H4 (cell line): ENCODE results near the gene SYNE2. TPM values are rescaled to one million over a fixed set of nuclear protein-coding genes. Genes with fewer than 3 reads are reported as not detected.
"Not testable (repeated sequence)": the region's sequence is repeated elsewhere in the genome, so short reads cannot be mapped to it uniquely, and the experiment has no call there.

Experiments
- DNase-seq: peaks from one replicate; pipeline ENCODE4 v3.0.0-alpha.2; 2015; ENCODE audit warnings: low spot score
- total RNA-seq: library from RNA; depleted of rRNA; stranded (reverse); fragments of >200 nt; shearing (Covaris generic); gene quantifications from 2 replicates; pipeline ENCODE4 v1.2.3, GENCODE V29; 2014

SYNE2 gene
- total RNA-seq, 1 experiment from 2014 or later, result 10.3 TPM

DNA sequence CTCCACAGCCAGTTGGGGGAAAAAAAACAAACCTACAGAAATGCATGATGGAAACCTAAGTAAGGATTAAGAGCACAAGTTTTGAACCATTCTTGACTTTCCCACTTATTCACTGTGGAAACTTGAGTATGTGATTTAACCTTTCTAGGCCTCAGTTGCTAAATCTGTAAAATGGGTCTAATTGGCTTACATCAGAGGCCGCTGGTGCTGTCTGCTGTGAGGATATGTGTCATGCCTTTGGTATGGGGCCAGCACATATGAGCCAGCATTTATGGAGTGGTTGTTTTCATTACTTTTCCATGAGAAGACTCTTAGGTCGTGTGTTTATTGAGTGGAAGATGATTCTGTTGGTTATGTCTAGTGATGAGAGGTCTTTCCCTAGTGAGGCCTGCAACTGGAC lies 339.0 kb downstream of the SYNE2 start:
- DNase-seq, result peak; percentile 72

DNA sequence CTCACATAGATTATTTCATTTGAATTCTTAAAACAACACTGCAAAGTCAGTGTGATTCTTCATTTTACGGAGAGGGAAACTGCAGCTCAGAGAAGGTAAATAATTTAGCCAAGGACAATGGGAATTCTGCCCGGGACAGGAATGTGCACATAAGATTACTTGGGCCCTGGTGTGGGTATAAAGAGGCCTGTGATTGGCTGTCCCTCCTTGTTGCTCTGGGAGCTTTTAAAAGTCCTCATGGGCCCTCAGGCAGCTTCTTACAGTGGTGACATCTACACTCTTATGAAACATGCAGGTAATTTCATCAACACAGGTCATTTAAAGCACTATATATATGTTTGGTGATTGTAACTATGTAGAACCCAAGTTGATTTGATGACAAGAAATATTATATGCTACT lies 341.0 kb downstream of the SYNE2 start:
- DNase-seq, result no peak

DNA sequence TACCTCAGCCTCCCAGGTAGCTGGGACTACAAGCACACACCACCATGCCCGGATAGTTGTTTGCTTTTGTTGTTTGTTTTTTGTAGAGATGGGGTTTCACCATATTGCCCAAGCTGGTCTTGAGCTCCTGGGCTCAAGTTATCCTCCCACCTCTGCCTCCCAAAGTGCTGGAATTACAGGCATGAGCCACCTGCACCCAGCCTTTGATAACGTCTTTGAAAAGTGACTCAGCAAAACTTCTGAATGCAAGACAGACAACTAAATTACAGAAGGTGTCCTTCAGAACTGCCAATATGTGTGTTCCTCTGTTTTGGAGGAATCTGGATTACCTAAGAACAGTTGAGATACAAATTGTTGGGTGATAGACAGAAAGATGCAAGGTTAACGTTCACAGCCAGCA lies 341.6 kb downstream of the SYNE2 start:
- DNase-seq, result no peak

DNA sequence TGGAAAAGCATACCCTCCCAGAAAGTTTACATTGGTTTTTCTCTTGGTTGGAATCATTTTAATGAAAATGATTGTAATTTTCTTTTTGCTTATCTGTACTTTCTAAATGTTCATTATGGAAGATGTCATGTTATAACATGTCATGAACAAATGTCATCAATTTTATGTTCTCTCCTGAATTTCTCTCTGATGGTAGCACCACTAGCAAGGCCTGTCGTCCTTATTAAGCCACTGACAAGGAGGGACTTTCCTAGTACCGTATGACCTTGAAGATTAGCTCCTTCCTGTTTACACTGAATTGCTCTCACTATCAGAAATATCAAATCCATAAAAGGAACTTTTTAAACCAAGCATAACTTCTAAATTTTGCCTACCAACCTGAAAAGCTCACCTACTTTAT lies 342.4 kb downstream of the SYNE2 start:
- no peak for DNase-seq

DNA sequence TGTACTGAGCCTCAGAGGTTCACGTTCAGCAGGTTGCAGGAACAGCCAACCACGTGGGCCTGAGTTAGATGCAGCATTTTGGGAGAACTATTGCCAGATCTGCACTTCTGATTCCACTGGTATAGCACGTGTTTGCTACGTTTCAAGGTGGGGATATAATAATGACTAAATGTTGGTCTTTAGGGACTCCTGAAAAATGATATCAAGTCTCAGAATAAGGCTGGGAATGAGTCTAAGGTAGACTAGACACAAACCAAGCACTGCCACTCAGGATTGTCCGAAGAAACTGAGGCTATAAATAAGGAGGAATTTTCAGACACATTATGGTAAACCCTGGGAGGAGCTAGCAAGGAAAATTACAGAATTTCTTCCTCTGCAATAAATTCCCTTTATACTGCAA lies 343.3 kb downstream of the SYNE2 start:
- DNase-seq, result no peak

DNA sequence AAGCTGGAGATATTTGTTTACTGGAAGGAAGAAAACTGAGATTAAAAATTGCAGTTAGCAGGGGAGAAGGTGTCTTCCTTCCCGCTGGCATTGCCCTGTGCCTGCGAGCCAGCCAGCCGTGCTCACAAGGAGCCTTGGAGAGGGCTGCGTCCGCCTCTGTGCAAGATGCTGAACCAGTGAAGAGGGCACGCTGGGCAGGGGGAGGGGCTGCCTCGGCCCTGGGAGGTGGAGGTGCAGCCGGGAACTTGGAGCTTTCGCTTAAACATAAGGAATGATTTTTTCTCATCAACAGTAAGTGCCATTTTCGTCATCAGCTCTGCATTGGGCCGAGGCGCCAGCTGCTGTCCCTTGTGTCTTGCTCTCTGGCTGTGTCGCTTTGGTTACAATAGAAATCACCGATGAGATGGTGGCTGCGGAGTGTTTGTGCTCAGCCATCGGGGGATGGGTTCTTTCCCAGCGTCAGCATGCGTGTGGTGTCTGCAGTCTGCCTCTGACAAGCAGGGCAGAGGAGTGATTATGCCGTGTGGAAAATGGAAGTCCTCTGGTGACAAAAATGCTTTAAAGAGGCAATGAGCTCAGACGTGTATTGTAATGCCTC lies 344.1 kb downstream of the SYNE2 start:
- peak; percentile 29 for DNase-seq

DNA sequence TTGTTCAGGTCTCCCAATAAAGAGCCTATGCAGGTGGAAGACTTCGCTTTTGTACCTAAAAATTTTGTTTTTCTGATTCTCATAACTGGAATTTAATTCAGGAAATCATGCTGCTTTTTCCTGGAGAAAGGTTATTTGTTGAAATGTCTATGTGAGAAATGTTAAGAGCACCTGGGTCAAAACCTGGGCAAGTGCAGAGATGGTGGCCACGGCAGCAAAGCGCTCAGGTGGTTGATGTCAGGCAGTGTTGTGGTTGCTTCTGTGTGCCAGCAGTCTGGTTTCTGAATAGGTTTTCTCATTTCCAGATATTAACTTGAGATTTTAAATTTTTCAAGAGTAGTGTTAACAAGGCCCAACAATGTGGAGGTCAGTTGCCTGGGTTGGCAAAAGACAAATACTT lies 345.2 kb downstream of the SYNE2 start:
- no peak for DNase-seq

DNA sequence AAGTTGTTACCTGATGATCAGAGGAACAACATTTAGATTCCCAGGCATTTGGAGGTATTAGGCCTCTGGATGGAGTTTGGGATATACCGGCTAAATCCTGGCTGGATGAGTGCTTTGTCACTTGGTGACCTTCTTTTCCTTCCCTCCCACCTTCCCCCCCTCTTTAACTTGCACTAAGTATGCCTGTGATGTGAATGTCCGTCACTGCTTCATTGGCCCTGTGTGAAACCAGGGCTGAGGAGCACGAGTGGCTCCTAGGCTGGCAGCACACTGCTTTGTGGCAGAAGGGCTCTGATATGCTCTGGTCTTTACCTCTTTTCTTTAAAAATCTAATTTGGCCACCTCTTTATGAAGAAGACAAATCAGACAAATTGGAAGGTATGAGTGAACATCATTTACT lies 345.7 kb downstream of the SYNE2 start:
- DNase-seq, result no peak

DNA sequence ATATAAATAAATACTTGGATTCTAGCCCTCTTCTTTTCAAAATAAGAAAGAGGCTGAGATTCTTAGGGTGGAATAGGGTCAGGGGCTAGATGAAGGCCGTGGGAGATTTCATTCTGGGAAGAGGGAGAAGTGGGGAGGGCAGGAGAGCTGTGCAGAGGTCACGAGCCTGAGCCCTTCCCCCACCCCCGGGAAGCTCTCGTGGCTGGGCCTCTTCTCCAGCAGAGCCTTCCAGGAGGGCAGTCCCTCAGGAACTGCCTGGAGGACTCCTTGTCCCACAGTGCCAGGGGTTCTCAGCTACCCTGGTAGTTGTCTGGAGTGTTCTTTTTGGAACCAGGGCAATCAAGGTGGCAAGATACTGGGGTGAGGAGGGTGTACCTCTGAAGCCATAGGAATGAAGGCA lies 347.4 kb downstream of the SYNE2 start:
- no peak for DNase-seq

DNA sequence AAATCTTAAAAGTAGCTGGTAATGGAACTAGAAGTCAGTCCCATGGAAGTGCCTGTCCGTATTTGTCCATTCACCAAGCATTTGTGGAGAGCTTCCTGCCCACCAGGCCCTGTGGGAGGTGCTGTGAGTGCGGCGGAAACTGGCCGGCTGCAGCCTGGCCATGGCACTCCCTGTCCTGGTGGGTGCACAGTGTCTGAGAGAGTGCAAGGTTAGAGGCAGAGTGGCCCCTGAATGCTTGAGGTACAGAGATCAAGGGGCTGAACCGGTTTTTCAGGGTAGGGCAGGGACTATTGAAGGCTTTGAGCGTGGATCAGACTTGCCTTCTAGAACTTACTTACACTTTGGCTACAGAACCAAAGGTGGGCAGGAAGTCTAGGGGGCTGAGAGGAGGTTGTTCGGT lies 348.5 kb downstream of the SYNE2 start:
- no peak for DNase-seq

DNA sequence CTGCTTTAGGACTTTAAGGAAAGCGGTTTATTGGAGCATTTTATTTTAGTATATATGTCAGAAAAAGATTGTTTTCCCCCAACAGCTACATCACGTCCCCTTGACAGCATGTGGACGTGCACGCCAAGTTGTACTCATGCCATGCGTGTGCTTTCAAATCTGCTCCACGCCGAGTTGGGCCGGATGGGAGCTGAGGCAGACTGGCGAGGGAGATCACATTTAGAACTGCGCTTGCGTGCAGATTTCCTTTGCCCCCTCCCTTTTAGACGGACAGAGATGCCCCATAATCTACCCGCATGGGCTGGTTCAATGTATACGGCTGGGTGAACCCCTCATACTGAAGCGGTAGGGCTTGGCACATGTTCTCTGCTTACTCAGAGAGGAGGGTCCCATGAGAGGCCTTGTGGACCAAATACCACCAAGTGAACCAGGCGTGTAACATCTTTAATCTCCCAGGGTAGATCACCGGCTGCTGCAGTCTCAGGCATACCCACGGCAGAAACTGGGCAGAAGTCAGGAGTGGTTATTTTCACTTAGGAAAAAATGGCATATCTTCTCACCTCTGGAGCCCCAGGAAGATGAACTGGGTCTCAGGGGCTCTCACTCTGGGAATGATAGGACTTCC lies 349.2 kb downstream of the SYNE2 start:
- DNase-seq, result no peak

DNA sequence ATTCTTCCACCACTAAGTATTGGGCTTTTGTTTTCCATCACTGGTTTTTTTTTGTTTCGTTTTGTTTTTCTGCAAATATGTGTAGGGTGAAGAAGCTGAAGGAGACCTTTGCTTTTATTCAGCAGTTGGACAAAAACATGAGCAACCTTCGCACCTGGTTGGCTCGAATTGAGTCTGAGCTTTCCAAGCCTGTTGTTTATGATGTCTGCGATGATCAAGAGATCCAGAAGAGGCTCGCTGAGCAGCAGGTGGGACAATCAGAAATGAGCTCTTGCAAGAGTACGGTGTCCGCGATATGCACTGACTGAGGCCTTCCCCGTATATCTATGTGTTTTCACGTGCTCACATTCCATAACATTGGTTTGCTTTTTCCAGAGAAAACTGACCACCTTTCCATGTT lies 349.9 kb downstream of the SYNE2 start:
- no peak for DNase-seq

DNA sequence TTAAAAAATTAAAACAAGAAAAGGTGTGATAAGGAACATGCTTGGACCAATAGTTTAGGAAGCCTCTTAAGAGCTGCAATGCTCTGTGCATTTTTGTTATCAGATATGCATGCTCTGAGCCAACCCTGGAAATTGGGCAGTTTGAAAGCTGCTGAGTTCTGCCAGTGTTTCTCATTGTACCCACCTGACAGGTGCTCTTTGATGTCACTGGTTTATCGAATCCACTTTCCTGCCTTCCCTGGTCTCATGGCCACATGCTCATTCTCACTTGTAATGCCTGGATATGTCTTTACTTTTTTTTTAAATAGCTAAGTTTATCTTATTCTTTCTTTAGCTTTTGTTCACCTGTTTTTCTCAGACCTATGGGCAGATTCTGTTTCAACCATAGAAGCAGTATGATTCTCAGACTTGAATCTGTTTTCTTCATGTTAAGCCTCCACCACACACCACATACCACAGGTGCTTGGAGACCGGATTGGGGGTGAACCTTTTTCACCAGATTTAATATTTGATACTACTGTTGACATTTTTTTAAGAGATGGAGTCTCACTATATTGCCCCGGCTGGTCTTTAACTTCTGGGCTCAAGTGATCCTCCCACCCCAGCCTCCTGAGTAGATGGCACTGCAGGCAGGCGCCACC lies 350.7 kb downstream of the SYNE2 start:
- no peak for DNase-seq

DNA sequence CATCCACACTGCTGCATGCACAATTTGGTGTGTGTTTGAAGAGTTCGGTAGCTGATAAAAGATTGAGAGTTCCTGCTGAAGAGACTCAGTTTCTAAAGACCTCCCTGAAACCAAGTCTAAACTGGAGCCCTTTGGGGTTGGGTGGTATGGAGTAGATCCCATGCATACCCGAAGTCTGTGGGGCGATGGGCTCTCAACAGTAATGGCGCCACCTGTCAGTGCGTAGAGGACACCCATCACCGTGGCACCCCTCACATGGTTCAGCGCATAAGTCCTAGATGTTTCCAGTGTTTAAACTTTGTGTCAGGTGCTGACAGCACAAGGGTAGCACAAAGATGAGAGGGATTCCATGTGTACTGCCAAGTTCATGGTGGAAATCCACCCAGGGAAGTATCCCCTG lies 355.5 kb downstream of the SYNE2 start:
- no peak for DNase-seq

DNA sequence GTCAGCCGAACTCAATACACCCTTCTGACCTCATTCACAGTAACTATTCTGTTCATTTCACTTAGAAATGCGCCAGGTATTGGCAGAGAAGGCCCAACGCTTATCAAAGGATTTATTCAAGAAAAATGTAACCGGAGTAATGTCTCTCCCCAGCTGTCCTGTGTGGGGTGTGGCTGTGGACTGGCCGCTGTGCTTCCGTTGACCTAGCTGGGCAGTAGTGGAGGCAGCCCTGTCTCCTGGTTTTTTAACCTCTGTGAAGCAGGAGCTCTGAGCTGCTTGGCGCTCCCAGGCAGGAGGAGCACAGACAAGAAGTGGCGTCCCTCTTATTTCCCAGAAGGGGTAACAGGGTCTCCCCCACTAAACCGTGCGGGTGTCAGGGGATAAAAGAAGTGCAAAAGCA lies 356.2 kb downstream of the SYNE2 start:
- DNase-seq, result no peak

DNA sequence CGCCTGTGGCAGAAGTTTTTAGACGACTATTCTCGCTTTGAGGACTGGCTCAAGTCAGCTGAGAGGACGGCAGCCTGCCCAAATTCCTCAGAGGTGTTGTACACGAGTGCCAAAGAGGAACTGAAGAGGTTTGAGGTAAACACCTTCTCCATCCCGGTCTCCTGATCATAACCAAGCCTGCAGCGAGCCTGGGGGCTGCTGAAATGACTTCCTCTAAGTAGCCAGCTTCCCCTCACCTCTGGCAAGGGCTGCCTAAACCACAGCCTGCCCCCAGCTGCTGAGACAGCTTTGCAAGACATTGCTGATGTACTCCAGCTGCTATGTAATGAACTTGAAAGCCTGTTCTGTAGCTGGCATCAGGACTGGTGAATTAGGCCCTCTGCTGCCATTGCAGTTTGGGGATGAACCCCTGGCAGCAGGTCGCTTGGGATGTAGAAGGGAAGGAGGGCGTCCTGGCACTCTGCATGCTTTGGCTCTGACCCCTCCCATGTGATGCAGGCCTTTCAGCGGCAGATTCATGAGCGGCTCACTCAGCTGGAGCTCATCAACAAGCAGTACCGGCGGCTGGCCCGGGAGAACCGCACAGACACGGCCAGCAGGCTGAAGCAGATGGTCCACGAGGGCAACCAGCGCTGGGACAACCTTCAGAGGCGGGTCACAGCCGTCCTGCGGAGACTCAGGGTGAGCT lies 356.8 kb downstream of the SYNE2 start:
- DNase-seq, result no peak

DNA sequence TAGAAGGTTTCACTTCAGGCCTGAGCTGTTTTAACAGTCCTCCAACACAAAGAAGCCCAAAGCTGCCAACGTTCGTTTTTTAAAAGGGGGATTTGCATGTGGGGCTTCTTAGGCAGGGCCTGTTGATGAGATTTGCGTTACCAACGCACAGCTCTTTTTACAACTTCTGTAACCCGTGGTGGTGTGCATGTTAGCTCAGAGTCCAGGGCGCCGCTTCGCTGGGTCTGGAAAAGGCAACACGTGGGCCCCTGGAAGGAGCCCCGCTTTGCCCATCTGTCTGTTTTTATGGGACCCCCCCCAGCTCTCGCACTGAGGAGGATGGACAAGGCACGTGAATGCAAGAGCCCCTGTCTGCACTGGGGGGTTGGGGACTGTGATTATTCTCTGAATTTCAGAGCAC lies 357.4 kb downstream of the SYNE2 start:
- DNase-seq, result no peak

DNA sequence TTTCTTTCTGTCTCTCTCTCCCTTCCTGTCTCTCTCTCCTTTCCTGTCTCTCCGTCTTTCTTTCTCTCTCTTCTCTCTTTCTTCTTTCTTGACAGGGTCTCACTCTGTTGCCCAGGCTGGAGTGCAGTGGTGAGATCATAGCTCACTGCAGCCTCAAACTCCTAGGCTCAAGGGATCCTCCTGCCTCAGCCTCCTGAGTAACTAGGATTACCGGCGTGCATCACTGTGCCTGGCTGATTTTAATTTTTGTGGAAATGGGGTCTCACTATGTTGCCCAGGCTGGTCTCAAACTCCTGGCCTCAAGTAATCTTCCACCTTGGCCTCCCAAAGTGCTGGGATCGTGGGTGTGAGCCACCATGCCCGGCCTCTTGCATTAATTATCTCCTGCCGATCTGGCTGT lies 358.1 kb downstream of the SYNE2 start:
- DNase-seq, result not testable (repeated sequence)

DNA sequence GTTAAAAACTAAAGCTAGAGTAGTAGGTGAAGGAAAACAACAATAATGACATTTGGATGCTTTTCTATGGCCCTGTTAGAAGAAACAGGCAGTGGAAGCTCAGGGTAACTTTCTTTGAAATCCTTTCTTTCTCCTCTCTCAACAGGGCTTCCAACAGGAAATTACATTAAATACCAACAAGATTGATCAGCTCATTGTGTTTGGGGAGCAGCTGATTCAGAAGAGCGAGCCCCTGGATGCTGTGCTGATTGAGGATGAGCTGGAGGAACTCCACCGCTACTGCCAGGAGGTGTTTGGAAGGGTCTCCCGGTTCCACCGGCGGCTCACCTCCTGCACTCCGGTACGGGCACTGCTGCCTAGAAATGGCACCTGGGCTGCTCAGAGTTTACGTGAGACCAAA lies 359.9 kb downstream of the SYNE2 start:
- no peak for DNase-seq

DNA sequence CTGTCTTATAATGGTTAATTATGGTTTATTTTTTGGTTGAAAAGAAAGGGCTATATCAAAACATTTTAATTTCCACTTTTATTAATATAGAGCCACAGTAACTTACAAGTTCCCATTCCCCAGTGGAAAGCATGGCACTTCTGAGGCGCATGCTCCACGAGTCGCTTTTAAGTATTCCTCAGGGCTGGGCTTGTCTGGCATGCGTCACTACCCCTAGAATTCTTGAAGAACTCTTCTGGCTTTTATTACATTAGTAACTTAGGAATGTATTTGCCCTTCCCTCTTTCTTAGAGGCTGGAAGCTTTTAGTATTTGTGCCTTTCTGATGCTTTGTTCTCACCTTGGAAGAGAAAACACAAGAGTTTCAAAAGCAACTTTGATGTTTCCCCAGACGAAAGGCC lies 360.3 kb downstream of the SYNE2 start:
- no peak for DNase-seq

DNA sequence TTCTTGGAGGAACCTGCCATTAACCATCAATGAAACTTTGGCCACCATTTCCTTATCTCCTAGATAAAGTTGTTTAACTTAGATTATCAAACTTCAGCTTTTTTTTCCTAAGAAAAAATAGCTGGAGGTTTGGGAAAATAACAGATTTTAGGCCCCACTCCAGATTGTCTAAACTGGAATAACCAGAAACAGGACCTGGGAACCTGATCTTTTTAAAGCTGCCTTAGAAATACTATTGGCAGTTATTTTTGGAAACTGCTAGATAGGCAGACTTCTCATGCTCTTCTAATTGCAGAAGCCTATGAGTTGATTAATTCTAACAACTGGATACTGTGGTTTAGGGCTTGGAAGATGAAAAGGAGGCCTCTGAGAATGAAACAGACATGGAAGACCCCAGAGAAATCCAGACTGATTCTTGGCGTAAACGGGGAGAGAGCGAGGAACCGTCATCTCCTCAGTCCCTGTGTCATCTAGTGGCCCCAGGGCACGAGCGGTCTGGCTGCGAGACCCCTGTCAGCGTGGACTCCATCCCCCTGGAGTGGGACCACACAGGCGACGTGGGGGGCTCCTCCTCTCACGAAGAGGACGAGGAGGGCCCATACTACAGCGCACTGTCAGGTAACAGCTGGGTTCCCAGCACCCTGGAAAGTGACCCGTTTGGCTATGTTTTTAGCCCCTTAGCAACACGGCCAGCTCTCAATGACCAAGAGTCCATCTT lies 361.2 kb downstream of the SYNE2 start:
- no peak for DNase-seq

DNA sequence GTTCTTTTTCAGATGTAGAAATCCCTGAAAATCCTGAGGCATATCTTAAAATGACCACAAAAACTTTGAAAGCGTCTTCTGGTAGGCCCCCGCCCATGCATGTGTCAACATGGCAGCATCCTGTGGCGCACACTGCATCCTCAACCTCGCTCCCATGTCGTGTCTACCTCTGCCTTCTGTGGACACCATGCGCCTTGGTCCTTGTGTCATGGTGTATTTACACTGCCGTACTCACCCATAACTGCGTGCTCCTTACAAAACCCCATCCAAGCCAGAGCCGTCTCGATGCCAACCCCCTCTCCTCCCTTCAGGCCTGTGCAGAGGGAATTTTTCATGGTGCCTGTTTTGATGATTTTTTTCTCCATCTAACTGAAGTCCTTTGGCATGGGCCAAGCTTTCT lies 362.5 kb downstream of the SYNE2 start:
- no peak for DNase-seq
